Measurements from ENCODE around the gene ATP12A. TPM values are rescaled to one million over a fixed set of nuclear protein-coding genes. Genes with fewer than 3 reads are reported as not detected.

Gene ATP12A
- total RNA-seq, 2 experiments from 2014 or later: 4.4 TPM

DNA sequence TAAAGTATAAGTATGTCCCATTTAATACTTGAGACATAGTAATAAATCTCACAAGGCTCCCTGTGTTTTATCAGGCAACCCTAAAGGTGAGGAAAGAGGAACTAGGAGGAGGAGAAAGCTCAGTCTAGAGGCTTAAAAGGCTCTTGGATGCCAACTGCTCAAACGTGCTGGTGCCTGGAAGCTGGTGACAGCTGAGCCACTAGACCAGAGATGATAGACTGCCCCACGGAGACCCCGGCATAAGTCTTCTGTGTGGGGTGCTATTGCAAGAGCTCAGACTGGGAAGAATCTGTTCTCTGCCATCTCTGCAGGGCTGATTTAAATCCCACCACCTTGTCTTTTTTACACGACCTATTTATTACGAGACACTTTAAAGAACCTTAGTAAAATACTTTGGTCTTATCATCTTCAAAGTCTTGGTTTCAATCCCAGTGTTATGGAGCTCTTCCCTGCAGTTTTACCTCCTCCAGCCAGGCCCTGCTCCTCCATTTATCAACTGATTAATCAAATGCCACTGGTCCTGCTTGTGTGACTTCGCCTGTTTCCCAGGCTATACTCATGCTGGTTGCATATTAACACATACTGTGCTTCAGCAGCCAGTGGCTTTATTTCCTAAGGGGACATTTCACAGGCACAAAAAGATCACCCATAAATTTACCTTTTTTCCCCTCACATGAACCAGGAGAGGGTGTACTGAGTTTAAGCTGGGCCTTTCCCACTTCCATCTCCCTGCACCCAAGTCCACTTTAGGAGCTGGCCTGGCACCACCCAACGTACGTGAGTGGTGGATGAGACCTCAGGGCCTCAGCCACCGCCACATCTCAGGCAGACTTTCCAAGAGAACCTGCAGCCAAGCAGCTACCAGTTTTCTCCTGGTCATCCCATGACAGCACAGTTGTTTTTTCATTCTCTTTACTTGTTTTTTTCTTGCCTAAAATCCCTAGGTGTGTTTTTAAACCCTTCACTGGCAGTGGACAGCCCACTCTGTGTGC is 7.8 kb upstream of the ATP12A start:
- CTCF ChIA-PET: interaction anchor here (0.7 to 3.6 kb wide), 17 partner anchors 9 to 117 kb away, joined by 3 to 22 read pairs (median 5); no protein-coding TSS in a partner anchor
- intact Hi-C loops (cut with micrococcal nuclease): loop anchor here (5.0 kb wide), 2 partner anchors 70 to 90 kb away; no protein-coding TSS in a partner anchor

DNA sequence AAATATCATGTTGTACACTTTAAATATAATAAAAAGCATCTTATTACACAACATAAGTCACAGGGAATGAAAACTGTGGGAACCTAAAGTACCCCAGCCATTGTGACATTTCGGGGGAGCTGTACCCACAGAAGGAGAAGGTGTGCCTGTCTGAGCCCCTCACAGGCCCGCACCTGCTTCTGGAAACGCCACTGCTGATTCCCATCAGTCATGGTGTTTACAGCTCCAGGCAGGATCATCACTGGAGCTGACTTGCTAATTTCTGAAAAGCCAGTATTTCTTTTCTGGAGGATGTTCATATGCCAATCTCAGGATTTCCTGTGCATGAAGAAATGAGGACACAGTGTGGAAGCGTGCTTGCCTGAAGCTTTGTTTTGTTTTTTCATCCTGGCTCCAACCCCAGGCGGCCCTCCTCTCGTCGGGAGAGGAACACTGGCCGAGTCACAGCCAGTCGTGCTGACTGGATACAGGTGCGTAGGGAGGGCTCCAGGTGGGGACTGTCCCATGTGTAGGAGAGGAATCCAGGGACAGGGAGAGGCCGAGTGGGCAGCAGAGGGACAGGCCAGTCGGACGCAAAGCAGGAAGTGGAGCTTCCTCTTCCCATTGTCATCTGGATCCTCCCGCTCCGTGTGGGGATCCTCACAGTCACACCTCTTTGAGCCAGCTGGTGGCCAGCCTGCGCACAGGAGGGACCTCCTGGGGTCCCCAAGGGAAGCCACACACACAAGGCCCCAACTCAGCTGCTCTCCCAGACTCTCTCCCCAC is 4.2 kb upstream of the ATP12A start:
- CTCF ChIA-PET: interaction anchor here (0.8 to 8.5 kb wide), 2 partner anchors 17 to 33 kb away, joined by 3 to 57 read pairs; no protein-coding TSS in a partner anchor
- Mint-ChIP-seq H3K27me3 (peaks cover 35% of the 10 kb centered on the region), H3K27ac (no peak overlapping the region), H3K36me3 (ENCODE audit: low read depth) (no peaks in the 10 kb centered on the region), H3K4me3 (no peak overlapping the region), H3K4me1 (ENCODE audit: low read depth) (peaks cover 14% of the 10 kb centered on the region), H3K9me3 (no peaks in the 10 kb centered on the region)
- intact Hi-C loops (cut with micrococcal nuclease): no loop called here
- no peak for ATAC-seq
- POLR2A ChIA-PET: no interaction called here
- no peak for DNase-seq
- TF ChIP-seq, protein P1, sequence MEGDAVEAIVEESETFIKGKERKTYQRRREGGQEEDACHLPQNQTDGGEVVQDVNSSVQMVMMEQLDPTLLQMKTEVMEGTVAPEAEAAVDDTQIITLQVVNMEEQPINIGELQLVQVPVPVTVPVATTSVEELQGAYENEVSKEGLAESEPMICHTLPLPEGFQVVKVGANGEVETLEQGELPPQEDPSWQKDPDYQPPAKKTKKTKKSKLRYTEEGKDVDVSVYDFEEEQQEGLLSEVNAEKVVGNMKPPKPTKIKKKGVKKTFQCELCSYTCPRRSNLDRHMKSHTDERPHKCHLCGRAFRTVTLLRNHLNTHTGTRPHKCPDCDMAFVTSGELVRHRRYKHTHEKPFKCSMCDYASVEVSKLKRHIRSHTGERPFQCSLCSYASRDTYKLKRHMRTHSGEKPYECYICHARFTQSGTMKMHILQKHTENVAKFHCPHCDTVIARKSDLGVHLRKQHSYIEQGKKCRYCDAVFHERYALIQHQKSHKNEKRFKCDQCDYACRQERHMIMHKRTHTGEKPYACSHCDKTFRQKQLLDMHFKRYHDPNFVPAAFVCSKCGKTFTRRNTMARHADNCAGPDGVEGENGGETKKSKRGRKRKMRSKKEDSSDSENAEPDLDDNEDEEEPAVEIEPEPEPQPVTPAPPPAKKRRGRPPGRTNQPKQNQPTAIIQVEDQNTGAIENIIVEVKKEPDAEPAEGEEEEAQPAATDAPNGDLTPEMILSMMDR (IDR thresholded peaks at IDR 0.05): no peak

More for the DNA sequence above, 7.8 kb upstream of the ATP12A start:
- ATAC-seq: no peak
- peaks cover 24% of the 10 kb centered on the region for H3K27me3 Mint-ChIP-seq
- POLR2A ChIA-PET: no interaction called here
- no peaks in the 10 kb centered on the region for H3K36me3 Mint-ChIP-seq (ENCODE audit: low read depth)
- H3K27ac Mint-ChIP-seq: no peak overlapping the region
- H3K4me3 Mint-ChIP-seq: no peak overlapping the region
- TF ChIP-seq, protein P1 (IDR thresholded peaks at IDR 0.05): no peak
- no peaks in the 10 kb centered on the region for H3K9me3 Mint-ChIP-seq
- no peak for DNase-seq
- H3K4me1 Mint-ChIP-seq (ENCODE audit: low read depth): peaks cover 14% of the 10 kb centered on the region

DNA sequence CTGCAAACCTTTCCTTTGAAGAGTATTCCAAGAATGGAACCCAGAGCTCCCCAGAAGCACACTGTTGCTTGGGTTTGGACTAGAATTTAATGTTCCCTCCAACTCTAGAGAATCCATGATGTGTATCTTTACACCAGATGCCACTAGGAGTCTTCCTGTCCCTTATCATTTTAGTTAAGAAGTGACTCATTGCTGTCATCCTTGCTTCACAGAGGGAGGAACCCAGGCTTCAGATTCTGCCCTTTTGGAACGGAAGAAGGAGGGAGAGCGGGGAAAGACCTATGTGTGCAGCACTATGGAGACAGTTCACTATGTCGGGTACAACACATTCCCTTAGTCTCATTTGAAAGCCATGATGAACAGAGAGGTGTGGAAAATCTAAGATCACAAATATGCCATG is 2.1 kb upstream of the ATP12A start:
- intact Hi-C loops (cut with micrococcal nuclease): no loop called here
- ATAC-seq (no peak), DNase-seq (no peak)
- H3K4me1 Mint-ChIP-seq (ENCODE audit: low read depth): peaks cover 10% of the 10 kb centered on the region
- no peak overlapping the region for H3K27ac Mint-ChIP-seq
- no peak overlapping the region for H3K4me3 Mint-ChIP-seq
- no peaks in the 10 kb centered on the region for H3K36me3 Mint-ChIP-seq (ENCODE audit: low read depth)
- peaks cover 42% of the 10 kb centered on the region for H3K27me3 Mint-ChIP-seq
- H3K9me3 Mint-ChIP-seq: no peaks in the 10 kb centered on the region
- TF ChIP-seq, protein P1 (IDR thresholded peaks at IDR 0.05): no peak
- ChIA-PET POLR2A (no interaction called here), CTCF (interaction anchor here (0.8 to 8.5 kb wide), 4 partner anchors 11 to 72 kb away, joined by 3 to 57 read pairs (median 6); no protein-coding TSS in a partner anchor)

DNA sequence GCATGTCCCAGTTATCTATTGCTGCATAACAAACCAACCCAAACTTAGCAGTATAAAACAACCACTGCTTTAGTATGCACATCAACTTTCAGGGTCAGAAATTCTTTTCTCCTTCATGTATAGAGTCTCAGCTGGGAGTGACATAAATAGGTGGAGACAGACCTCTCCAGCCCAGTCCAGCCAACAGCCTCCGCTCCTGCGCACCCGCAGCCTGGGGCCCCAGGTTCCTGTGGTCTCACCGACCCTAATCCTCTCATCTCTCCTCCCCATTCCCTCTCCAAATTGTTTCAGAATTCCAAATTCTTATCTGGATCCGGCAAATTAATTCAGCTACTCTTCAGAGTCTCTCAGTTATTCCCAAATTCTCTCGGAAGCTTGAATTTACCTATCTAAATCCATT is 522 bp upstream of the ATP12A start:
- ChIA-PET POLR2A (no interaction called here), CTCF (interaction anchor here (0.7 to 8.5 kb wide), 4 partner anchors 9 to 73 kb away, joined by 3 to 57 read pairs (median 6); no protein-coding TSS in a partner anchor)
- peaks cover 26% of the 10 kb centered on the region for H3K4me1 Mint-ChIP-seq (ENCODE audit: low read depth)
- peak overlapping the region; percentile 48 for H3K4me3 Mint-ChIP-seq
- TF ChIP-seq, protein P1 (IDR thresholded peaks at IDR 0.05): no peak
- no peak for ATAC-seq
- DNase-seq: no peak
- H3K27ac Mint-ChIP-seq: no peak overlapping the region
- H3K9me3 Mint-ChIP-seq: no peaks in the 10 kb centered on the region
- H3K27me3 Mint-ChIP-seq: peaks cover 40% of the 10 kb centered on the region
- H3K36me3 Mint-ChIP-seq (ENCODE audit: low read depth): no peaks in the 10 kb centered on the region
- intact Hi-C loops (cut with micrococcal nuclease): no loop called here
